Stimulated activated CD8-positive, alpha-beta memory T cell treated with anti-CD3 and anti-CD28 coated beads, Interleukin-2, amount 100 ng/mL, for 48 hours (primary cell): ENCODE results near the gene KRTAP5-11.
"Not testable (repeated sequence)": the region's sequence is repeated elsewhere in the genome, so short reads cannot be mapped to it uniquely, and the experiment has no call there.

Experiments used
- DNase-seq, 2 donors: peaks; one replicate each; pipeline ENCODE4 v3.0.0-alpha.2; 2020; ENCODE audit warnings: low read depth in 2 of 2

The KRTAP5-11 gene, protein sequence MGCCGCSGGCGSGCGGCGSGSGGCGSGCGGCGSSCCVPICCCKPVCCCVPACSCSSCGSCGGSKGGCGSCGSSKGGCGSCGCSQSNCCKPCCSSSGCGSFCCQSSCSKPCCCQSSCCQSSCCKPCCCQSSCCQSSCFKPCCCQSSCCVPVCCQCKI

DNA sequence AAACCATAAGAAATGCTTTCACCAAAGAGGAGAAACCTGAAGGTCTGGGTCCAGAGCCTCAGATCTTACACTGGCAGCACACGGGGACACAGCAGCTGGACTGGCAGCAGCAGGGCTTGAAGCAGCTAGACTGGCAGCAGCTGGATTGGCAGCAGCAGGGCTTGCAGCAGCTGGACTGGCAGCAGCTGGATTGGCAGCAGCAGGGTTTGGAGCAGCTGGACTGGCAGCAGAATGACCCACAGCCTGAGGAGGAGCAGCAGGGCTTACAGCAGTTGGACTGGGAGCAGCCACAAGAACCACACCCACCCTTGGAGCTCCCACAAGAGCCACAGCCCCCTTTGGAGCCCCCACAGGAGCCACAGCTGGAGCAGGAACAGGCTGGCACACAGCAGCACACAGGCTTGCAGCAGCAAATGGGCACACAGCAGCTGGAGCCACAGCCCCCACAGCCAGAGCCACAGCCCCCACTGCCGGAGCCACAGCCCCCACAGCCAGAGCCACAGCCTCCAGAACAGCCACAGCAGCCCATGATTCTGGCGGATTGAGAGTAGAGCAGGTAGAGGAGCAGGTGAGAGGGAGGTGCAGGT lies at the start of gene KRTAP5-11:
Gene KRTAP5-11, minus strand, starts transcription at position 567 of the 587 bp plus-strand sequence. Its CDS starts 38 bp downstream, at position 529.
- DNase-seq = no peak

DNA sequence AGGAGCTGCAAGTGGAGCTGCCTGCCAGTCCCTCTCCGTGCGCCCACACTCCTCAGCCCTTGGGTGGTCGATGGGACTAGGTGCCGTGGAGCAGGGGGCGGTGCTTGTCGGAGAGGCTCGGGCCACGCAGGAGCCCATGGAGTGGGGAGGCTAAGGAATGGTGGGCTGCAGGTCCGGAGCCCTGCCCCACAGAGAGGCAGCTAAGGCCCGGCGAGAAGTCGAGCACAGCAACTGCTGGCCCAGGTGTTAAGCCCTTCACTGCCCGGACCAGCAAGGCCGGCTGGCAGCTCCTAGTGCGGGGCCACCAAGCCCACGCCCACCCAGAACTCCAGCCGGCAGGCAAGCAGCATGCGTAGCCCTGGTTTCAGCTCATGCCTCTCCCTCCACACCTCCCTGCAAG lies 48.9 kb upstream of the KRTAP5-11 start:
- DNase-seq = not testable (repeated sequence)

DNA sequence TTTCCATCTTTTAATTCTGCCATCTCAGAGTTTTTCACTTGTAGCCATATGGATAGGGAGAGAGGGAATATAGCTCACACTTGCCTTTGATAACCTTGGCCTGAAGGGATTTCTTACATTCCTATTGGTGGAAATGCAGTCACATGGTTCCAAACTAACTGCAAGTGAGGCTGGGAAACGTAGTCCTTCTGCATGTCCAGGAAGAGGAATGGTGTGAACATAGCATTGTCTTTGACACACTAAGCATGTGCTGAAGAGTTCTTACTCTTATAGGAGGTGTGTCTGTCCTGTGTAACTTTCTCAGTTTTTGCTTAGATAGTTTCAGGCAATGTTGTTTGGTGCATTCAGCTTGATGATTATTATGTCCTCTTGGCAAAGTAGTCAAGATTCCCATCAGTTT lies 47.4 kb upstream of the KRTAP5-11 start:
- not testable (repeated sequence) for DNase-seq

DNA sequence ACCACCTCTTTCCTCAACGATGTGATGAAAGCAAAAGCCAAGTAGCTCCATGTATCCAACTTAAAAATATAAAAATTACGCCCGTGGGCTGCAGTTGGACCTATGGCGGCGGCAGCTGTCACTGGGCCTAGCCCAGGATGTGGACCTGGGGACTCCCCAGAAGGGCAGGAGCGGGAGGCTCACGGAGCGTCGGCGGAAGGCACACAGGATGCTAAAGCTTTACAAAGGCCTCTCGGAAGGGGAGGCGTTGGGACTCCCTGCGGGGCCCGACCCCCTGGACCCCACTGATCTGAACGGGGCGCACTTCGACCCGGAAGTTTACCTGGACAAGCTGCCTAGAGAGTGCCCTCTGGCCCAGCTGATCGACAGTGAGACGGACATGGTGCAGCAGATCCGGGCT lies 46.3 kb upstream of the KRTAP5-11 start:
- not testable (repeated sequence) for DNase-seq

DNA sequence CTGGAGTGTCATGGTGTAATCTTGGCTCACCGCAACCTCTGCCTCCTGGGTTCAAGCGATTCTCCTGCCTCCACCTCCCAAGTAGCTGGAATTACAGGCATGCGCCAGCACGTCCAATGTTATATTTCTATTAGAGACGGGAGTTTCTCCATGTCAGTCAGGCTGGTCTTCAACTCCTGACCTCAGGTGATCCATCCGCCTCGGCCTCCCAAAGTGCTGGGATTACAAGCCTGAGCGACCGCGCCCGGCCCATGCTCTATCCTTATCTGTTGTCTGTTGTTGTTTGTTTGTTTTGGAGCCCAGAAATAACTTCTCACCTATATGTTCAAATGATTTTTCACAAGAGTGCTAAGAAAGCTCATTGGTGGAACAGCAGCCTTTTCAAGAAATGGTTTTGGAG lies 40.6 kb upstream of the KRTAP5-11 start:
- DNase-seq = not testable (repeated sequence)

DNA sequence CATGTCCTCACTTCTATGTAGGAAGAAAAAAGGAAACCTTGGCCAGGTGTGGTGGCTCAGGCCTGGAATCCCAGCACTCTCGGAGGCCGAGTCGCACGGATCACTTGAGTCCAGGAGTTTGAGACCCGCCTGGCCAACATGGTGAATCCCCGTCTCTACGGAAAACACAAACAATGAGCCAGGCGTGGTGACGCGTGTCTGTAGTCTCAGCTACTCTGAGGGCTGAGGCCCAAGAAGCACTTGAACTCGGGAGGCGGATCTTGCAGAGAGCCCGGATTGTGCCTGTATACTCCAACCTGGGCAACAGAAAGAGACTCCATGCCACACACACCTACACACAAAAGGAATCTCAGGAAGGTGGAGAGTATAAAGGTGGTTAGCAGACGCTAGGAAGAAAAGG lies 39.9 kb upstream of the KRTAP5-11 start:
- DNase-seq = not testable (repeated sequence)

DNA sequence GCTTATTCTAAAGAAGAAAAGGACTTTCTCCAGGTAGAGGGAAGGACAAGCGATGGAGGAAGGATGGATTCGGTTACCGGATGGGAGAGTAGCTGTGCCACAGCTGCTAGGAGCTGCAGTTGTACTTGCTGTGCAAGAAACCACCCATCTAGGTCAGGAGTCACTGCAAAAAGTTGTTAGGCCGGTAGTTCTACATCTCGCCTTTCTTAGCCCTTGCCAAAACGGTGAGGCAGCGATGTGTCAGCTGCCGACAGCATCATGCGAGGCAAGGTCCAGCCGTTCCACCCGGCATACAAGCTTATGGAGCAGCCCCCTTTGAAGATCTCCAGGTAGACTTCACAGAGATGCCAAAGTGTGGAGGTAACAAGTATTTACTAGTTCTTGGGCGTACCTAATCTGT lies 32.3 kb upstream of the KRTAP5-11 start:
- DNase-seq = not testable (repeated sequence)

DNA sequence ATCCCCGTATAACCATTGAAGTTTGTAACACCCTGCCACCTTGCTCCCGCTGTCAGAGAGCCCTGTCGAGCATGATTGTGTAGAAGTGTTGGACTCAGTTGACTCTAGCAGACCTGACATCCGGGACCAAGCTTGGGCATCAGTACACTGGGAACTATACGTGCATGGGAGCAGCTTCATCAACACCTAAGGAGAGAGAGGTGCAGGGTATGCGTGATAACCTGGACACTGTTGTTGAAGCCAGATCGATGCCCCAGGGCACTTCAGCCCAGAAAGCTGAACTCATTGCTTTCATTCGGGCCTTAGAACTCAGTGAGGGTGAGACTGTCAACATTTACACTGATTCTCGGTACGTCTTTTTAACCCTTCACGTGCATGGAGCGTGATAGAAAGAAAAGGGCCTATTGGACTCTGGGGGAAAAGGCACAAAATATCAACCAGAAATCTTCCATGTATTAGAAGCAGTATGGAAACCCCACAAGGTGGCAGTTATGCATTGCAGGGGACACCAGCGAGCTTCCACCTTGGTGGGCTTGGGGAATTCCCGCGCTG lies 31.8 kb upstream of the KRTAP5-11 start:
- DNase-seq = not testable (repeated sequence)

DNA sequence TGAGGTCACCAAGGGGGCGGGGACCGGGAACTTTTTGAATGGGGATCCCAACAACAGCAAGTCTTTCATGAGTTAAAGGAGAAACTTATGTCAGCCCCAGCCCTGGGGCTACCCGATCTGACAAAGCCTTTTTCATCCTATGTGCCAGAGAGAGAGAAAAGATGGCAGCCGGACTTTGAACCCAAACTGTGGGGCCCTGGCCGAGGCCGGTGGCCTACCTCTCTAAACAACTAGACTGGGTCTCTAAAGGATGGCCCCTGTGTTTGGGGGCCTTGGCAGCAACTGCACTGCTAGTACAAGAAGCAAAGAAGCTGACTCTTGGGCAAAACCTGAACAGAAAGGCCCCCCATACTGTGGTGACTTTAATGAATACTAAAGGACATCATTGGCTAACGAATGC lies 31.3 kb upstream of the KRTAP5-11 start:
- not testable (repeated sequence) for DNase-seq

DNA sequence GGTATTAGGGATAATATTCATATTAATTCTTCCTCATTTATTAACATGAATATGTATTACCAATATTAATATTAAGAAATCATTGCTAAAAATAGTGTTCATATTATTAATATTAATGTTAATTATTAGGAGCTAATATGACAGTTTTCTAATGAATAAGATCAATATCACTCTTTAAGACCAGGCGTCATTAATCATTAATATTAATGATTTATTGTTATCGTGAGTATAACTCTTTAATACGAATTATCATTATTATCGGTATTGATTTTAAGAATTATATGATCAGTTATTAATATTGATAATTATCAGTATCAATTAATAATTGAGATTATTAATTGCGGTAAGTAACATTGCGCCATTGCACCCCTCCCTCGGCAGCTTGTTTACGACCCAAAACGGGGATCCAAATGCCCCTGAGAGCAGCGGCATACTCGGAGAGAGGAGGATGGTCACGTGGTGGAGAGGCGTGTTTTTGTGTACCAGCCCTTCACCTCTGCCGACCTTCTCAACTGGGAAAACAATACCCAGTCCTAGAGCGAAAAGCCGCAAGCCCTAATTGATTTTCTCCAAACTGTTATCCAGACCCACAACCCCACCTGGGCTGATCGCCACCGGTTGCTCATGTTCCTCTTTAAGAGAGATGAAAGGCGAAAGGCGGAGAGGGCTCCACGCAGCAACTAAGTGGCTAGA lies 28.7 kb upstream of the KRTAP5-11 start:
- not testable (repeated sequence) for DNase-seq

DNA sequence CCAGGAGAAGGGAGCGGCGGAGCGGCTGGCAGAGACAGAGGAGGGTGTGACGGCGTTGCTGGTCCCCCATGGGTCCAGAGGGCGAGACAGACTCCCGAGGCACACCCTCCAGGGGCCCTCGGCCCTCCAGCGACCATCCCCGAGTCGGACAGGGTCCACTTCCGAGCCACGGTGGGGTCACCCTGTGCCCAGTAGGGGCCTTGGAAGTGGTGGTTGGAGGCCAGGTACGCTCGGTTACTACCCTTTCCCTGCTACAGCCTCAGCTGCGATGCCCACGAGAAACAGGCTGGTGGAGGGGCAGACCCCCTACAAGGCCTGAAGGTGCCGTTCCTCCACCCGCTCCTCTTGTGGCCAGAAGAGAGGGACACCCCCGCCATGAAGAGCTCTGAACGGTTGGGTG lies 25.6 kb upstream of the KRTAP5-11 start:
- not testable (repeated sequence) for DNase-seq

DNA sequence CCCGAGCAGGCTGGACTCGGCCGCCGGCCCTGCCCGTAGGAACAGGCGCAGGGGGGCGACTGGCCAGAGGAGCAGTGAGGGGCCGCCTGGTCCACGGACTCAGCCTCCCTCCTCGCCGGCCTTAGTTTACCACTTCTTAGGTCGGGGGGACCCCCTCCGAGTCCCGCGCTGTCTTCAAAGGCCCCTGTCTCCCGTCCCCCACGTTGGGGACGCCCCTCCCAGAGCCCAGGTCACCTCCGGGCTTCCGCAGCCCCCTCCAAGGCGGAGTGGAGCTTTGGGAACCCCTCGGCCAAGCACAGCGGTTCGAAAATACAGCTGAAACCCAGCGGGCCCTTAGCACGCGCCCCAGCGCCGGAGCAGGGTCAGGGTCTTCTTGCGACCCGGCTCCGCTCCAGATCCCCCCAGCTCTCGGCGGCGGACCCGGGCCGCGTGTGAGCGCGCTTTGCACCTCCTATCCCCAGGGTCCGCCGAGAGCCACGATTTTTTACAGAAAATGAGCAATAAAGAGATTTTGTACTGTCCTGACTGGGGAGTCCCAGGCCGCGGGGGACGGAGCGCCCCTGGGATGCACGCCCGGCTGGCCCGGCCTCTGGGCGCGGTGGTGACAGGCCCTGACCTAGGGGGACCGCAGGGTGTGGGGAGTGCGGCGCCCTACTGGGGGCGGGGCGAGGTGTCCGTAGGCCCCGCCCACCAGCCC lies 25.0 kb upstream of the KRTAP5-11 start:
- DNase-seq = not testable (repeated sequence)

DNA sequence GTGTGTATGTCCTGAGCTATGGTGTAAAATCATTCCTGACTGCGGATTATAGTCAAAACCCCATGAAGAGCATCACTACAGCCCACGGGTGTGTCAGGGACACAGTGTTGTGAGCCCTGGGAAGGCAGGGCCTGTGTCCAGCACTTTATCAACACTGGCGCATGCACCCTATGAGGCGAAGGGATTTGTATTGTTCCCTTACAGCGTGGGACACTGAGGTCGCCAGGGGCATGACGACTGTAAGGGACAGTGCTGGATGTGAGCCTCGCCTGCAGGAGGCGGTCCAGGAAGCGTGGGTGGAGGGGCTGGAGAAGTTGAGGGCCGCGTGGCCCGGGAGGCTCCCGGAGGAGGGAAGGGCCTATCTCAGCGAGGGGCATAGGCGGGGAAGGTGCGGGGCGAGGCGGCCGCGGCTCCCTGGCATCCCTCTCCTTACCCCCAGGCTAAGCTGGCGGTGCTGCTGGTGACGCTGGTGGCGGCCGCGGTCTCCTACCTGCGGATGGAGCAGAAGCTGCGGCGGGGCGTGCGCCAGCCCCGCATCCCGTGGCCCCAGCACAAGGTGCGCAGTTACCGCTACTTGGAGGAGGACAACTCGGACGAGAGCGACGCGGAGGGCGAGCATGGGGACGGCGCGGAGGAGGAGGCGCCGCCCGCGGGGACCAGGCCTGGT lies 24.3 kb upstream of the KRTAP5-11 start:
- not testable (repeated sequence) for DNase-seq

DNA sequence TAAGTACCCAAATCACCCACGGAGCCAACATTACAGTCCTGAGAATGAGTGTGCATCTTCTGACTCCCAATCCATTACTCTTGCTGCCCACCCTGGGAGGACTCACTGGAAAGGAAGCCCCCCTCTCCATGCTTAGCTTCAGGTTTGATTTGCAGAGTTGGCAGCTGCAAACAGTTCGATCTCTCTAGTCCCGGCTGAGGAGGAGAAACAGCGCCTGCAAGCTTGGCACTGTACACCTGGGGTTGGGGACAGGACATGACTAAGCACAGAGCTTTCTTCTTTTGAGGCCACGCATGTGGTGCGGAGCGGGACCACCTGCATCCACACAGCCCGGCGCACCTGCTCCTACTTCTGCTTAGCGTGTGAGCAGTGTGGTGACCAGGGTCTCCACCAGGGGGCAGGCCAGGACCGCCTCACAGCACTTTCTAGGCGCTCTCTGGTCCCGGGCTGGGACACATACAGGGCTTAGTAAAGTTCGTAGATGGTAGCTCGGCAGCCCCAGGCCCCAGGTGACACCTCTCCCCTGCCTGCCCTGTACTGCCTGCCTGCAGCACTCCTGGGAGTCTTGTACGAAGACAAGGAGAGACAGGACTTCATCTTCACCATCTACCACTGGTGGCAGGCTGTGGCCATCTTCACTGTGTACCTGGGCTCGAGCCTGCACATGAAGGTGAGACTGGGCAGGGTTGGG lies 22.3 kb upstream of the KRTAP5-11 start:
- not testable (repeated sequence) for DNase-seq

DNA sequence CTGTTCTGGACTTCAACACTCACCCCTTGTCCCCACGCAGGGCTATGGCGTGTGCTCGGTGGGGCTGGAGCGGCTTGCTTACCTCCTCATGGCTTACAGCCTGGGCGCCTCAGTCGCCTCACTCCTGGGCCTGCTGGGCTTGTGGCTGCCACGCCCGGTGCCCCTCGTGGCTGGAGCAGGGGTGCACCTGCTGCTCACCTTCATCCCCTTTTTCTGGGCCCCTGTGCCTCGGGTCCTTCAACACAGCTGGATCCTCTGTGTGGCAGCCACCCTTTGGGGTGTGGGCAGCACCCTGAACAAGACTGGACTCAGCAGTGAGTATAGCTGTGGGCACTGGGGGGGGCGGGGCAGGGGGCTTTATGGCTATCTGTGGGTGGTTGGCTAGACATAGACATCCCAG lies 20.5 kb upstream of the KRTAP5-11 start:
- not testable (repeated sequence) for DNase-seq

DNA sequence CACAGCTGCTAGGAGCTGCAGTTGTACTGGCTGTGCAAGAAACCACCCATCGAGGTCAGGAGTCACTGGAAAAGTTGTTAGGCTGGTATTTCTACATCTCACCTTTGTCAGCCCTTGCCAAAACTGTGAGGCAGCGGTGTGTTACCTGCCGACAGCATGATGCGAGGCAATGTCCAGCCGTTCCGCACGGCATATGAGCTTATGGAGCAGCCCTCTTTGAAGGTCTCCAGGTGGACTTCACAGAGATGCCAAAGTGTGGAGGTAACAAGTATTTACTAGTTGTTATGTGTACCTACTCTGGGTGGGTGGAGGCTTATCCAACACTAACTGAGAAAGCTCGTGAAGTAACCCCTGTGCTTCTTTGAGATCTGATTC lies 6.9 kb upstream of the KRTAP5-11 start:
- DNase-seq = not testable (repeated sequence)

DNA sequence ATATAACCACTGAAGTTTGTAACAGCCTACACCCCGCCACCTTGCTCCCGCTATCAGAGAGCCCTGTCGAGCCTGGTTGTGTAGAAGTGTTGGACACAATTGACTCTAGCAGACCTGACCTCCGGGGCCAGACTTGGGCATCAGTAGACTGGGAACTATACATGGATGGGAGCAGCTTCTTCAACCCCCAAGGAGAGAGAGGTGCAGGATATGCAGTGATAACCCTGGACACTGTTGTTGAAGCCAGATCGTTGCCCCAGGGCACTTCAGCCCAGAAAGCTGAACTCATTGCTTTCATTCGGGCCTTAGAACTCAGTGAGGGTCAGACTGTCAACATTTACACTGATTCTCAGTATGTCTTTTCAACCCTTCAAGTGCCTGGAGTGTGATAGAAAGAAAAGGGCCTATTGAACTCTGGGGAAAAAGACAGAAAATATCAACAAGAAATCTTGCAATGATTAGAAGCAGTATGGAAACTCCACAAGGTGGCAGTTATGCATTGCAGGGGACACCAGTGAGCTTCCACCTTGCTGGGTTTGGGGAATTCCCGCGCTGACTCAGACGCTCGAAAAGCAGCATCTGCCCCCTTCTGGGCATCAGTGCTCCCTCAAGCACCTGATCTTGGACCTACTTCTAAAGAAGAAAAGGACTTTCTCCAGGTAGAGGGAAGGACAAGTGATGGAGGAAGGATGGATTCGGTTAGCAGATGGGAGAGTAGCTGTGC lies 6.3 kb upstream of the KRTAP5-11 start:
- peak; percentile 9 to 58 for DNase-seq

DNA sequence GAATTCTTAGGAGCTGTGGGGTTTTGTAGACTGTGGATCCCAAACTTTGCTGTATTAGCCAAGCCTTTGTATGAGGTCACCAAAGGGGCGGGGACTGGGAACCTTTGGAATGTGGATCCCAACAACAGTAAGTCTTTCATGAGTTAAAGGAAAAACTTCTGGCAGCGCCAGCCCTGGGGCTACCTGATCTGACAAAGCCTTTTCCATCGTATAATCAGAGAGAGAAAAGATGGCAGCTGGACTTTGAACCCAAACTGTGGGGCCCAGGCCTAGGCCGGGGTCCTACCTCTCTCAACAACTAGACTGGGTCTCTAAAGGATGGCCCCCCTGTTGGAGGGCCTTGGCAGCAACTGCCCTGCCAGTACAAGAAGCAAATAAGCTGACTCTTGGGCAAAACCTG lies 5.6 kb upstream of the KRTAP5-11 start:
- not testable (repeated sequence) for DNase-seq

DNA sequence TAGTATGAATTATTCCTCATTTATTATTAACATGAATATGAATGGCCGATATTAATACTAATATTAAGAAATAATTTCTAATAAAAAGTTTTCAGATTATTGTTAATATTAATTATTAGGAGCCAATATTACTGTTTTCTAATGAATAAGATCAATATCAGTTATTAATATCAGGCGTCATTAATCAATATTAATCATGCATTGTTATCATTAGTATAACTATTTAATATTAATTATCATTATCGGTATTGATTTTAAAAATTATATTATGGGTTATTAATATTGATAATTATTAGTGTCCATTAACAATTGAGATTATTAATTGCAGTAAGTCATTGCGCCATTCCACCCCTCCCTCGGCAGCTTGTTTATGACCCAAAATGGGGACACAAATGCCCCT lies 3.0 kb upstream of the KRTAP5-11 start:
- not testable (repeated sequence) for DNase-seq

DNA sequence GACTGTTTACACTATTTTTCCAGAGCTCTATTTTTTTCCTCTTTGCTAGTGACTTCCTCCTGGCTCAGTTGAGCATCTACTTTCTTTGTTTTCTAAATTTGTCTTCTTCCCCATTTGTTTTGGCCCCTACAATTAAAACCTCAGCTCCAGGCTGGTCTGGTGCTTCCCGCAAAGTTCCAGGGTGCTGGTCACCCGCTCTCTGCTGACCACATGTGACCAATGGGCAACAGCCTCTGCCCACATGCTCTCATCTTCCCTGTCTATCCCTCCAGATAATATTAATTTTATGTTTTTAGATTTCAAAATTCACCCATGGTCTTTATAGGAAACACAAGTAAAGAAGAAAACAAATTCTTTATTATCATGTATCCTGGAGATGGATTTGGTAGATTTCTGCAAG lies 294 bp upstream of the KRTAP5-11 start:
- not testable (repeated sequence) for DNase-seq
